H1 (cell line): ENCODE results near the gene LAG3. TPM values are rescaled to one million over a fixed set of nuclear protein-coding genes. Genes with fewer than 3 reads are reported as not detected.
A peak's percentile ranks its signal among the peaks of the same experiment; 100 is the strongest.

Experiments
- CHD2 ChIP-seq: IDR thresholded peaks from 2 replicates; pipeline ENCODE4 v1.6.1; 2012; ENCODE audit warnings: low read length, improper control_type of control experiment
- FOSL1 ChIP-seq: IDR thresholded peaks from 2 replicates; pipeline ENCODE4 v1.6.1; 2011; ENCODE audit warnings: mild to moderate bottlenecking, low read depth, low read length, moderate library complexity; ENCODE audit not compliant: insufficient read depth
- POLR2AphosphoS5 ChIP-seq: IDR thresholded peaks from 2 replicates; pipeline ENCODE4 v1.6.1; 2011; ENCODE audit warnings: low read depth, low read length
- RBBP5 ChIP-seq: IDR thresholded peaks from 2 replicates; pipeline ENCODE4 v1.7.1; 2012; ENCODE audit warnings: low read depth, mild to moderate bottlenecking, inconsistent platforms, low read length, moderate library complexity, borderline replicate concordance
- RNF2 ChIP-seq: fragments of 200-900, 300-1000 bp; sonication (generic); IDR thresholded peaks from 2 replicates; pipeline ENCODE4 v1.7.1; 2016; ENCODE audit warnings: borderline replicate concordance, low read depth, mild to moderate bottlenecking, antibody characterized with exemption, low read length; ENCODE audit not compliant: poor library complexity, severe bottlenecking; ENCODE audit errors: missing control alignments
- RXRA ChIP-seq: IDR thresholded peaks from 2 replicates; pipeline ENCODE4 v1.6.1; 2011; ENCODE audit warnings: low read depth, mild to moderate bottlenecking, low read length, moderate library complexity; ENCODE audit not compliant: insufficient read depth
- SIN3A ChIP-seq, 2 experiments: IDR thresholded peaks in 1 of 2; conservative IDR thresholded peaks in 1 of 2; 2 replicates each; pipeline ENCODE4 v1.6.1; 2011 to 2012; ENCODE audit warnings: low read length in 2 of 2, improper control_type of control experiment in 1 of 2, low read depth in 1 of 2, mild to moderate bottlenecking in 1 of 2
- SP1 ChIP-seq: IDR thresholded peaks from 2 replicates; pipeline ENCODE4 v1.6.1; 2011; ENCODE audit warnings: low read depth, low read length
- polyA plus RNA-seq, 7 experiments: library from polyadenylated mRNA; depleted of rRNA in 3 of 7; stranded (reverse) in 5 of 7; unstranded in 2 of 7; fragments of >200 nt in 5 of 7; fragments of 200-250 nt in 2 of 7; gene quantifications; 1 replicate in 5 of 7; 2 replicates in 1 of 7; 4 replicates in 1 of 7; pipeline versions ENCODE4 v1.2.1 to v1.2.3, GENCODE V29; 2011 to 2013; ENCODE audit warnings: missing spikeins in 2 of 7, mixed read lengths in 2 of 7
- total RNA-seq: library from RNA; stranded (reverse); fragmentation: NEBNext Ultra II Directional; extraction: Animal tissue kit (Norgen Biotek cat#: 25700); gene quantifications from 2 replicates; pipeline ENCODE4 v1.2.1, GENCODE V29; 2021
- TF ChIP-seq, protein P1 (sequence below): IDR thresholded peaks from 2 replicates; pipeline ENCODE4 v1.6.1; 2012; ENCODE audit warnings: low read length, inconsistent platforms
- TF ChIP-seq, protein P2 (sequence below): IDR thresholded peaks from 2 replicates; pipeline ENCODE4 v1.6.1; 2012; ENCODE audit warnings: inconsistent platforms

Gene LAG3
- total and polyA plus RNA-seq, 2 of the 8 experiments (the other 6 are each of a cell fraction or from before 2014, with no cell fraction given), result 1.1 to 3.1 TPM

GRCh38 chr12:6778574-6779550, 6.5 kb downstream of the LAG3 start (continued):
- TF ChIP-seq, protein P1, sequence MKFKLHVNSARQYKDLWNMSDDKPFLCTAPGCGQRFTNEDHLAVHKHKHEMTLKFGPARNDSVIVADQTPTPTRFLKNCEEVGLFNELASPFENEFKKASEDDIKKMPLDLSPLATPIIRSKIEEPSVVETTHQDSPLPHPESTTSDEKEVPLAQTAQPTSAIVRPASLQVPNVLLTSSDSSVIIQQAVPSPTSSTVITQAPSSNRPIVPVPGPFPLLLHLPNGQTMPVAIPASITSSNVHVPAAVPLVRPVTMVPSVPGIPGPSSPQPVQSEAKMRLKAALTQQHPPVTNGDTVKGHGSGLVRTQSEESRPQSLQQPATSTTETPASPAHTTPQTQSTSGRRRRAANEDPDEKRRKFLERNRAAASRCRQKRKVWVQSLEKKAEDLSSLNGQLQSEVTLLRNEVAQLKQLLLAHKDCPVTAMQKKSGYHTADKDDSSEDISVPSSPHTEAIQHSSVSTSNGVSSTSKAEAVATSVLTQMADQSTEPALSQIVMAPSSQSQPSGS, result peak; percentile 77
- no peak for TF ChIP-seq RXRA
- TF ChIP-seq POLR2AphosphoS5, result peak; percentile 46
- TF ChIP-seq RBBP5, result no peak
- peak; percentile 38 to 80; a peak in 2 of 4 replicates for TF ChIP-seq SIN3A (conservative IDR thresholded peaks at IDR 0.05 in 1 of 2, IDR thresholded peaks at IDR 0.05 in 1 of 2; ENCODE audit: low read depth in 1 of 2, low read length in 2 of 2)
- peak; percentile 41; the same call in 1 of the 2 replicates for TF ChIP-seq SP1
- TF ChIP-seq RNF2, result no peak
- peak; percentile 59; the same call in 1 of the 2 replicates for TF ChIP-seq CHD2
- TF ChIP-seq, protein P2, sequence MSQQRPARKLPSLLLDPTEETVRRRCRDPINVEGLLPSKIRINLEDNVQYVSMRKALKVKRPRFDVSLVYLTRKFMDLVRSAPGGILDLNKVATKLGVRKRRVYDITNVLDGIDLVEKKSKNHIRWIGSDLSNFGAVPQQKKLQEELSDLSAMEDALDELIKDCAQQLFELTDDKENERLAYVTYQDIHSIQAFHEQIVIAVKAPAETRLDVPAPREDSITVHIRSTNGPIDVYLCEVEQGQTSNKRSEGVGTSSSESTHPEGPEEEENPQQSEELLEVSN, result peak; percentile 22; the same call in 1 of the 2 replicates
- TF ChIP-seq FOSL1, result no peak
